Stimulated activated CD8-positive, alpha-beta memory T cell treated with anti-CD3 and anti-CD28 coated beads, Interleukin-15, amount 100 ng/mL, for 4 hours (primary cell): ENCODE results near the gene KCNJ9.

Experiments used
- DNase-seq, 2 donors: peaks; one replicate each; pipeline ENCODE4 v3.0.0-alpha.2; 2020; ENCODE audit warnings: low read depth in 2 of 2

Gene KCNJ9

DNA sequence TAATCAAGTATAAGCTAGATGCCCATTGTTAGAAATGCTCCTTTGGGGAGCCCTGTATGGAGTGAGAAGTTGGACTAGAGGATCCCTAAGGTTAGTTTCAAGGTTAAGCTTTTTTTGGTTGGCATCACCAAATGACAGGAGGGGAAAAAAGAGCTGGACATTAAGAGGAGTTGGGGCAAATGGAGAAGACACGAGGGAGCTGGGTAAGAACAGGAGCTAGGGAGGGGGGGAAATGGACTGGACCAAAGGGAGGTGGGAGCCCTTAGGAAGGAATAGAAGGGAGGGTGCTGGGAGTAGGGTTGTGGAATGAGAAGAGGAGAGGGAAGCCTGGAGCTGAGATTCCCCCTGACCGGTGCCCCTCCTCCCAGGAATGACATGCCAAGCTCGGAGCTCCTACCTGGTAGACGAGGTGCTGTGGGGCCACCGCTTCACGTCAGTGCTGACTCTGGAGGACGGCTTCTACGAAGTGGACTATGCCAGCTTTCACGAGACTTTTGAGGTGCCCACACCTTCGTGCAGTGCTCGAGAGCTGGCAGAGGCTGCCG lies 5.9 kb downstream of the KCNJ9 start:
- no peak for DNase-seq

- DNase-seq, result no peak
Measured at GRCh38 chr1:160089883-160090282, 8.5 kb downstream of the KCNJ9 start.

- no peak for DNase-seq
Measured at GRCh38 chr1:160090760-160091159, 9.4 kb downstream of the KCNJ9 start.

- no peak for DNase-seq
Measured at GRCh38 chr1:160091666-160092223, 10.4 kb downstream of the KCNJ9 start.

DNA sequence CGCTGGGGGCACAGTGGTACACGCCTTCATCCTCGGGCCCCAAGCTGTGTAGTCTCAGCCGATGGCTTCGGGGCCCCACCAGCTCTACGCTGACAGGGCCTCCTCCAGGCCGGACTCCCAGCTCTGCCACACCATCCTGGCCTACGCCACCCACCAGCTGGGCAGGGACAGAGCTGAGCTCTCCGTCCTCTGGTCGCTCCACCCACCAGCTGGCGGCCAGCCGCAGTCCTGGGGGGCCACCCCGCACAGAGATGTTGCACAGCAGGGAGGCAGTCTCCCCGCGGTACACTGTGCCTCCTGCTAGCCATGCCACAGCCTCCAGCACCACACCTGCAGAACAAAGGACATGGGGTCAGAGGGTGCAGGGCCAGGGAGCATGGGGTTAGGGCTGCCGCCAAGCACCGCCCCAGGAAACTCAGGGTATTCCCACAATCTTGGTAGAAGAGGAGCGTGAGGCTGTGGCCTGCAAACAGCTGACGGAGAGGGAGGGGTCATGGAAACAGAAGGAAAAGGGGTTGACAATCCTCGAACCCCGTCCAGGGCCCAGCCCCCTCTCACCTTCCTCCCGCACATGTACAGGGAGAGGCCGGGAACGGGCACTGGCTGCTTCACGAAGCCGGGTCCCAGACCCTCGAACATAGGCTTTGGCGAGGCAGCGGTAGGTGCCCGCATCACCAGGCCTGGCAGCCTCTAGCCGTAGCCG lies 11.2 kb downstream of the KCNJ9 start:
- no peak for DNase-seq

DNA sequence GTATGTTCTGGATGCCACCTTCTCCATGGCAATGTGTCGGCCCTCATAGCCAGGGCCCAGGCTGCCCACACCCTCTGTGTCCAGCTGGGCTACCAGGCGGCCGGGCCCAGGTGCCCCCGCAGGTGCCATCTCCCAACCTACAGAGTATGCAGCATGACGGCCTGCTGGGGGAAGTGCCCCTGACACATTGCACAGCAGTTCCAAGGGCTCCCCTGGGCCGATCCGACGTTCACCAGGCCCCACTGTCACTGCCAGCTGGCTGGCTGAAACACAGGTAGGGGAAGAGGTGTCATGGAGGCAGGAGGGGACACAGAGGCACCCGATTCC lies 11.7 kb downstream of the KCNJ9 start:
- DNase-seq, result no peak

DNA sequence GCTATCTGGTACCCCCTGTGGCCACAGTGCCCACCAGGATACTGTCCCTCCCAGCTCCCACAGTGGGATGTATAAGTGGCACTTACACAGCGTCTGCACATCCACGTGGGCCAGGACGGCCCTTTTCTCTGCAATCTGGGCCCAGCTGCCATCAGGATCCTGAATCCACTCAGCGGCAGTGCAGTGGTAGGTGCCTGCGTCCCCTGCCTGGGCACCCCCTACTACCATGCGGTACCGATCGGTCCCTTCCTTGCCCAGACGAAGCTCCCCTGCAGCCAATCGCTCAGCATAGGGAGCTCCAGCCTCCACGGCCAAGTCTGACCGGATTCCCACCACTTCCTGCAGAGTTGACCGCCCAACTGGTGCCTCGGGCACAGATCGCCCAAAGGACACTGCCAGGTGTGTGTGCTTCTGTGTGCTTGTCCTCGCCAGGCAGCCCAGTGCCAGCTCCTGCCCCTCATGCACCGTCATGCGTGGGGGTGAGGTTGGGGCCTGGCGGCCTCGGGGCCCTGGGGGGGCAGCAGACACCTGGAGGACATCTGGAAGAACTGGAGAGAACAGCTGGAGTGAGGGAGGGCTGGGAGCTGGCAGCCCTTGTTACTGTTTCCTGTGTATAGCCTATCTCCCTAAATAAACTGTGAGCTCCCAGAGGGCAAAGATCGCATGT lies 12.4 kb downstream of the KCNJ9 start:
- DNase-seq, result no peak

GRCh38 chr1:160094291-160094625 lies 12.9 kb downstream of the KCNJ9 start:
- no peak for DNase-seq

DNA sequence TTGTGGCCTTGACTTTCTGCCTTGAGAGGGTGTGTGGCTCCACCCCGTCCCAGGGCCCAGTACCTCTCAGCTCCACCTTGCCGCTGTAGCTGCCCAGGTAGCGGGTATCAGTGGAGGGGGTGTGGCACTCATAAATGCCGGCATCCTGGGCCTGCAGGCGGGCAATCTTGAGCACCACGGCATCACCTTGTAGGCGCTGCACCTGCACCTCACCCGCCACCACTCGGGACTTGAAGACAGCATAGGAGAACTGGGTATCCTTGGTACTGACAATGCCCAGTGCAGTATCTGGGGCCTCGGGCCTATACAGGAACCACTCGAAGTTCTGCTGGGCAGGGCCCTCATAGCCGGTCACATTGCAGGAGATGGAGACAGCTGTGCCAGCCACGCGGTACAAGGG lies 13.5 kb downstream of the KCNJ9 start:
- DNase-seq, result no peak

DNA sequence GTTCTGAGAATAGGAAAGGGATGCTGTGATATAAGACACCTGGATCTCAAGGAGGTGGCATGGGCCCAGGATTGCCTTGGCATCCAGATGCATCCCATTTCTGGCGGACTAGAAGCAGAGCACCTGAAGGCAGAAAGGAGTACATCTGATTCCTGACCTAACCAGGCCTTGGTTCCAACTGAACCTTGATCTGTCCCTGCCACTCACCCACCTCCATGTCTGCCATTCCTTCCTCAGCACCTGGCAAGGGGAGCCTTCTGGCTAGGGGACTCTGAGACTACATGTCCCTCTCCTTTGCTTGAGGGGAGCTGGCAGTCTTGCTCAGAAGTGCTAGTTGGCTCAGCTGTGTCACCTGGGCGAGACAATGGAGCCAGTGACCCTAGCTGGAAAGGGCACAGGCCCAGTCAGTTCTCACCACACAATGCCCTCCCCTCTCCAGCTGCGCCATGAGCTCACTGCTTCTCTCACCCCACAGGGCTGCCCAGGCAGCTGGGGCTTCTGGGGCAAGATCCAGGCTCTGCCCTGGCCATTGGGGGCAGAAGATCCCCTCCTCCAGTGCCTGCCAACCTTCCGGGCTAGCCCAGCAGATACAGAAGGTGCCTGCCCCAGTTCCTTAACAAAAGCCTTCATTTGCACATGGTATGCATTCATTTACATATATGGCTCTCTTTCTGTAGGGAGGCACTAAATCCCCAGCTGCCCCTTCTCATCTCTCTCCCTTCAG lies 14.2 kb downstream of the KCNJ9 start:
- DNase-seq, result no peak

DNA sequence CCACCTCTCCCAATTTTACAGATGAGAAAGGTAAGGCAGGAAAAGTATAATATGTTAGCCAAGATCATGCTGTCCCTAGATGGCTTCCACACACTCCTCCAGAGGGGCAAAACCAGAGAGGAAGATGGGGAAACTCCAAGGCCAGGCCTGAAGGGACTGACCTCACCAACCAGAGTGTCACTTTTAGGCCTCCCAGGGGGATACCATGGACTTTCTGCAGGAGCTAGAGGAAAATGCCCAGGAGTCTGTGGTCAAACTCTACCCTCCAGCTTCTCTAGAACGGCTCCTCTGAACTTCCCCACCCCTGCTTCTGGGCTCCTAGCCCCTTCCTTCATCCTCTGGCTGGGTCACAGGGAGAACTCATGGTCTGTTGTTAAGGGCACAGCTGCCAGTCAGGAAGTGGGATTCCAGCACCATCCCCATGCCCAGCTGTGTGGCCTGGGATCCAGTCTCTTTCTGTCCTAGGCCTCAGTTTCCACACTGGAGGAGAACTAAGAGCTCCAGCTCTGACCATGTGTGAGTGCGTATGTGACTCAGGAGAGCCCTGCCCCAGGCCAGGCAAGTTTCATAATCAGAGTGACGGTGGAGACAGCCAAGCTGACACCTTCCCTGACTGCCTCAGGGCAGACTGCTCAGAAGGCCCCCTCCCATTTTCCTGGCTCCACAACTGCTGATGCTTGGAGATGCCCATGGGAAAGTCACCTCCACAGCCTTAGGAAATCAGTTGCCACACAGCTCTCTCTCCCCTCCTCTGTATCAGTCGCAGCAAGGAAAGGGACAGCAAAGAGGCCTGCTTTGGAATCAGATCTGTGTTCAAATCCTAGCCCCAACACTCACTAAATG lies 15.2 kb downstream of the KCNJ9 start:
- DNase-seq, result no peak

DNA sequence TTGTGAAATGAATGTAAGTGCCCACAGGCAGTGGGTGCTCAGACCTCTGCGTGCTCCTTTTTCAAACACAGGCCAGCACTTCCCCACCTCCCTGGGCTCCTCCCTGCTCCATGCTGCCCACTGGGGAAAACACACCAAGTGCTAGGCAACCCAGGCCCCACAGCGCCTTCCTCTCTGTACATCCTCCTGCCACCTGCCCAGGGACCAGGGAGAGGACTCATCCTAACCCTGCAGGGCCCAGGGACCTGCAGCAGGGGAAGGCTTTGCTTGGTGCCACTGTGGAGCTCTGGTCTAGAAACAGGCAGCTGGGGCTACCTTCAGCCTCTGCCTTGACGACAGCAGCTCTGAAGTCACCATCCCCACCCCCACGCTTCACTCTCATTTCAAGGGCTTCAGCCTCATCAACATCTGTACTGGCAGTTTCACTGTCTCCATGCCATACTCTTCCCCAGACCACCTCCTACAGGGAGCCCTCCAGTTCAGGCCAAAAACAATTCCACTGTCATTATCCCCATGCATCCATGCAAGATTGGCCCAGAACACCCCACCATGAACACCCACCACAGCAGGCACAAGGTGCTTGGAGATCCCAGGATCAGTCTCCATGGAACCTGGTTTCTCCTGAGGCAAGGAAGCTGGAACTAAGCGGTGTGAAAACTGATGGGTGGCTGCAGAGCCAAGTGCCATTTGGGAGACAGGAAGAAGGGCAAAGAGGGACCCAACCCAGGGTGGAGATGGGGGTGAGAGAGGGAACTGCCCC lies 16.0 kb downstream of the KCNJ9 start:
- DNase-seq, result no peak

DNA sequence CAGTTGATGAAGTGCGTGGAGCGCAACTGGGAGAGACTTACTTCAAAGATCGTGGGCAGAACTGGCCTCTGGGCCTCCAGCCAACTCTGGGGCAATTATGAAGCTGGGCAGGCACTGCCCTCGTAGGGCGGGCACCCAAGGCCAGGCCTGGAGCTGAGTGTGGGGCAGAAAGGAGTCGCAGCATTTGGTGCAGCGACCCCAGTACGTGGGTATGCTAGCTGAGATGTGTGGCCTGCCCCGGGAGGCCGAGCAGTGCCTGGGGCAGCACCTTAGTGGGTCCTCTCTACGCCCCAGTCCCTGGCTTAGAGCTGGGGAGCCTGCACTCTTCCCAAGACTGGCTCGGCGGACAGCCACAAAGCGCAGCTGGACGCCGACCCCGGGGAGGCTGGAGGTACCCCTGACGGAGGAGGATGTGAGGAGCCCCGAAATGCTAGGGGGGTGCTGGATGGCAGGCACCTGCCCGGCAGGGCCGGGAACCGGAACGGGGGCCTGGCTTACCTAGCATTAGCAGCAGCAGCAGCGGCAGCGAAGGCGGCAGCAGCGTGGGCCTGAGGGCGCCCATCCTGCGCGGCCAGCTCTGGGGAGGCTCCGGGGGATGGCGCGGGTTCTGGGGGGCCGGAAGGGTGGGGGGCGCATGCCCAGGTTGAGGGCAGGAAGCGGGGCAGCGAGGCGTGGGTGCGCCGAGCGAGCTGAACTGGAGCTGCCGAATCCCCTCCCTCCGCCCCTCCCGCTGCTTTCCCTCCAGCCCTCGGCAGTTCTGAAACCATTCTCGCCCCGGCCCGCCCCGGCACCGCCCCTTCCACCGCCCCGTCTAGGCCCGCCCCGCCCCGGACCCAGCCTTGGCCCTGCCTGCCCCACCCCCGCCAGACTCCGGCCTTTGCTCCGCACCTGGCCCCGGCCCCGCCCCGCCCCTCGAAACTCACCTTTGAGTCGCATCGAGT lies 16.8 kb downstream of the KCNJ9 start, which contains the start of gene IGSF8:
Gene IGSF8 (minus strand): TSS at position 709 of the 941 bp plus-strand sequence. CDS start 147 bp downstream, at position 562.
- DNase-seq, result peak; percentile 81 to 85

- DNase-seq, result peak; percentile 93 to 97
Measured at GRCh38 chr1:160098852-160099561, 17.7 kb downstream of the KCNJ9 start.

- no peak for DNase-seq
Measured at GRCh38 chr1:160099716-160100375, 18.5 kb downstream of the KCNJ9 start.

DNA sequence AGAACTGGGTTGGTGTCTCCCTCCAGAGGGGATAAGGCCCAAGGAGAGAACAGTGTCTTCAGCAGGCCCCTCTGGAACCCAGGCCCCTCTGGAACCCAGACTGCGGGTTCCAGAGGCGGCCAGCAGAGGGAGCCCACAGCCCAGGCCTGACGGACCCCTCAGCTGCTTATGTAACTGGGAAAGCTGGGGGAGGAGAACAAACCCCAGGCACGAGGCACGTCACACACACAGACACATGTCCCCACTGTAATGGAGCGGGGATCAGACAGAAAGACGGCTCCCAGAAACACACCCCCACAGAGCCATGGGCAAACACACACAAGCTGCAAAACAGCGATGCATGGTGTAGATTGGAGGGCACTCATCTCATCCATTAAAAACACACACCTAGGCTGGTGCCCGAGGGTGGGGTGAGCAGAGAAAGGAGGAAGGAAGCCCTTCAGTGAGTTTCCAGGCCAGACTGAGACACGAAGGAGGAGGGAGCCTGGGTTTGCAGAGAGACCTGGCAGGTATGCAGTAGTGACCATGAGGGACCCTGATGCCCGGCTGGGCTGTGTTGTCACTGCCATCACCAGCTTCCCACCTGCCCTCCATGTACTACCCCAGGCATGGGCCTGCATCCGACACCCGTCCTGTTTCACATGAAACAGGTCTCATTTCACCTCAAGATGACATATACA lies 19.8 kb downstream of the KCNJ9 start:
- peak; percentile 52 to 59 for DNase-seq

DNA sequence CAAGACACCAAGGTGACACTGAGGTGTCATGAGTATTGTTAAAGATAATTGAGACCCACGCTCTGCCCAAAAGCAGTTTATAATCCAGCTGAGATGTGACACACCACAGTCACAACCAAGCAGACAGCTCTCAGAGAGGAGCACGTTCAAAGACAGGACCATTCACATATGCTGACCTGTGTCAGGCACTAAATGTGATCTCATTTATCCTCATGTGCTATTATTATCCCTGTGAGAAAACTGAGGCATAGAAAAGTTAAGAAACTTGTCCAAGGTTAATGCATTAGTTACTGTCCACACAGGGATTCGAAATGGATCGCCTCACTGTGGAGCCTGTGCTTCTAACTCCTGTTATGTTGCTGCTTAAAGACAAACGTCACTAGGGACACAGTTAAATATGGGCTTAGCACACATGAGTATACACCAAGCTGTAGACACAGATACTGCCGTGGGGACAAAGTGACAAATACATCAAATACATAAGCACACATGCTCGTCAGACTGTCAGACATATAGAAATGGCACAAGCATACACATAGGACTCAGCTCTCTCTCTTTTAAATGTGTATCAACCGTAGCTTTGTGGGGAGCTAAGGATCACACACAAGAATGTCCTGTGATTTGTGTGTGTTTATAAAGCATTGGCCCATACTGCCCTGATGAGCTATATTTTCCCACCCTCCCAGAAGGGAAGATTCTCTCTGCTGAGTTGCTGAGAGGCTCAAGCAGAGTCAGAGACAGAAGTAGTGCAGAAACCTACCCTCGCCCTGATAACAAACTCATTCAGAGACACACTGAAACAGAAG lies 20.6 kb downstream of the KCNJ9 start:
- no peak for DNase-seq
